A673 (cell line): ENCODE results near the gene PNPLA2. TPM values are rescaled to one million over a fixed set of nuclear protein-coding genes. Genes with fewer than 3 reads are reported as not detected.

Source experiments
- BruUV-seq: library from RNA; stranded (reverse); fragments of 400-500 nt; replicated peaks from 2 replicates; lab custom pipeline; 2021; lab: Mats Ljungman, UMichigan
- CTCF ChIA-PET: fragments of 300-600 bp; sonication (Branson Sonifier 250); formaldehyde crosslinking; loops from one replicate; lab custom pipeline; 2022; ENCODE audit warnings: antibody characterized with exemption; lab: Charles Lee
- POLR2A ChIA-PET: fragments of 300-600 bp; sonication (Branson Sonifier 250); formaldehyde crosslinking; loops from one replicate; lab custom pipeline; 2022; ENCODE audit warnings: antibody characterized with exemption; ENCODE audit not compliant: low non-redundant PET; lab: Charles Lee
- DNase-seq: peaks from one replicate; pipeline ENCODE4 v3.0.0-alpha.2; 2015; ENCODE audit warnings: low spot score
- H3K27ac ChIP-seq: fragments of 200-600 bp; sonication (generic); 2 replicates; pipeline ENCODE4 v1.5.1; 2016; ENCODE audit warnings: mixed run types, low read depth, mild to moderate bottlenecking, mixed read lengths, antibody characterized with exemption, low read length; ENCODE audit not compliant: poor library complexity, severe bottlenecking
- H3K27me3 ChIP-seq: fragments of 200-600 bp; sonication (generic); replicated peaks from 2 replicates; pipeline ENCODE4 v1.6.1; 2017; ENCODE audit warnings: mixed run types, low read depth, mild to moderate bottlenecking, mixed read lengths, antibody characterized with exemption, low read length; ENCODE audit not compliant: insufficient read depth, poor library complexity
- H3K36me3 ChIP-seq: fragments of 200-600 bp; sonication (generic); 2 replicates; pipeline ENCODE4 v1.6.1; 2016; ENCODE audit warnings: mixed run types, mild to moderate bottlenecking, mixed read lengths, antibody characterized with exemption, low read length; ENCODE audit not compliant: insufficient read depth, poor library complexity, severe bottlenecking
- H3K4me1 ChIP-seq: fragments of 200-600 bp; sonication (generic); 2 replicates; pipeline ENCODE4 v1.6.1; 2017; ENCODE audit warnings: mixed run types, mild to moderate bottlenecking, mixed read lengths, antibody characterized with exemption, low read length; ENCODE audit not compliant: insufficient read depth, poor library complexity, severe bottlenecking
- H3K4me3 ChIP-seq: fragments of 200-600 bp; sonication (generic); 2 replicates; pipeline ENCODE4 v1.5.1; 2016; ENCODE audit warnings: low read depth, mixed run types, mild to moderate bottlenecking, mixed read lengths, low read length; ENCODE audit not compliant: poor library complexity, severe bottlenecking
- H3K9me3 ChIP-seq: fragments of 200-600 bp; sonication (generic); 2 replicates; pipeline ENCODE4 v1.6.1; 2016; ENCODE audit warnings: mixed run types, low read depth, mild to moderate bottlenecking, mixed read lengths, antibody characterized with exemption, low read length; ENCODE audit not compliant: poor library complexity, severe bottlenecking
- CTCF ChIP-seq: fragments of 300-800, 200-600 bp; sonication (generic); conservative IDR thresholded peaks from 2 replicates; pipeline ENCODE4 v1.5.1; 2017; ENCODE audit warnings: low read depth, mild to moderate bottlenecking, antibody characterized with exemption, low read length, moderate library complexity, mixed read lengths
- EZH2 ChIP-seq: fragments of 200-600 bp; sonication (generic); IDR thresholded peaks from 2 replicates; pipeline ENCODE4 v1.6.1; 2017; ENCODE audit warnings: borderline replicate concordance, low read depth, mild to moderate bottlenecking, mixed read lengths, antibody characterized with exemption, low read length; ENCODE audit not compliant: poor library complexity, severe bottlenecking
- intact Hi-C: fragments of 100-400 bp; cut with micrococcal nuclease; formaldehyde crosslinking; loops from one replicate; pipeline ENCODE4 v1.10.0; 2022; ENCODE audit not compliant: unreplicated experiment
- total RNA-seq: library from RNA; stranded (reverse); gene quantifications from 2 replicates; pipeline ENCODE4 v1.2.3, GENCODE V29; 2021

The PNPLA2 gene
- total RNA-seq, 1 experiment from 2014 or later: 45.4 TPM

- ChIA-PET POLR2A (no interaction called here), CTCF (no interaction called here)
- Histone ChIP-seq H3K27ac (no peak overlapping the region), H3K27me3 (no peaks in the 10 kb centered on the region), H3K9me3 (no peaks in the 10 kb centered on the region), H3K36me3 (no peaks in the 10 kb centered on the region), H3K4me1 (peaks cover 15% of the 10 kb centered on the region), H3K4me3 (no peak overlapping the region)
- intact Hi-C loops: no loop called here
- DNase-seq: no peak
- BruUV-seq: no TSS peak
- TF ChIP-seq EZH2 (no peak), CTCF (no peak)
These were observed 42.4 kb downstream of the PNPLA2 start for GRCh38 chr11:861105-861479.

GRCh38 chr11:862081-862661 is 43.5 kb downstream of the PNPLA2 start:
- Histone ChIP-seq H3K9me3 (no peaks in the 10 kb centered on the region), H3K4me3 (no peak overlapping the region), H3K27me3 (no peaks in the 10 kb centered on the region), H3K36me3 (no peaks in the 10 kb centered on the region), H3K27ac (no peak overlapping the region), H3K4me1 (peaks cover 15% of the 10 kb centered on the region)
- no TSS peak for BruUV-seq
- TF ChIP-seq EZH2 (no peak), CTCF (no peak)
- no peak for DNase-seq
- POLR2A ChIA-PET: no interaction called here
- intact Hi-C loops: no loop called here
- CTCF ChIA-PET: no interaction called here

- ChIA-PET POLR2A (no interaction called here), CTCF (no interaction called here)
- H3K9me3 ChIP-seq: no peaks in the 10 kb centered on the region
- no peak overlapping the region for H3K27ac ChIP-seq
- no peak overlapping the region for H3K4me3 ChIP-seq
- TF ChIP-seq EZH2: no peak
- no peak for TF ChIP-seq CTCF
- BruUV-seq: no TSS peak
- H3K4me1 ChIP-seq: peaks cover 15% of the 10 kb centered on the region
- DNase-seq: no peak
- H3K27me3 ChIP-seq: no peaks in the 10 kb centered on the region
- intact Hi-C loops: no loop called here
- H3K36me3 ChIP-seq: no peaks in the 10 kb centered on the region
These were observed 43.9 kb downstream of the PNPLA2 start for GRCh38 chr11:862696-863022.
